Measurements from ENCODE around the gene FLNC.

FLNC gene

DNA sequence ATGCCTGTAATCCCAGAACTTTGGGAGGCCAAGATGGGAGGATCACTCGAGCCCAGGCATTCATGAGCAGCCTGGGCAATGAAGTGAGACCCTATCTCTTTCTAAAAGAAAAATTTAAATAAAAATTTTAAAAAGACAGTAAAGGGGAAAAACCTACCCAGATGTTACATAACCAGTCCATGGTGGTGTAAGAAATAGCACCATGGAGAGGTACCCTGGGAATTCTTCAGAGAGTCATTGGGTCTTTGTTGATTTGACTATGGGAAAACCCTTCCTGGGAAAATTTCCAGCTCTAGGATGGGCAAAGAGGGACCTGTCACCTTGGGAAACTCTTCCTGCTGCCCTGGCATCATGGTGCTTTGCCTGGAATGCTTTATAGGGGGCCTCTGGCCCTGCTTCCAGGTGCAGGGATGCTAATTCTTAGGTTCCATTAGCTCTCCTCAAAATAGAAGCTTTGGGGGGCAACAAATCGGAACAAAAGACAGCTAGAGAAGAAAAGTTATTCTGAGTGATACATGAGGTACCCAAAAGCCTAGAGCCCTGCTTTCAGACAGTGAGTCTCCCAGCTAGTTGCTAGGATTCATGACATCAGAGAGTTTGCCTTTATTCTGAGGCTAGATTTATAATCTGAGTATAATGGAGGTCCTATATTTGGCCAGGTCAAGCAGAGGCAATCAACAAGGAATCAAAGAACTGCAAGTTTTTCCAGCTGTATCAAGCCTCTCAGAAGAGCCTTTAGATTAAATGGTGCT, 28.4 kb upstream of the FLNC start:
- no peak for DNase-seq

DNA sequence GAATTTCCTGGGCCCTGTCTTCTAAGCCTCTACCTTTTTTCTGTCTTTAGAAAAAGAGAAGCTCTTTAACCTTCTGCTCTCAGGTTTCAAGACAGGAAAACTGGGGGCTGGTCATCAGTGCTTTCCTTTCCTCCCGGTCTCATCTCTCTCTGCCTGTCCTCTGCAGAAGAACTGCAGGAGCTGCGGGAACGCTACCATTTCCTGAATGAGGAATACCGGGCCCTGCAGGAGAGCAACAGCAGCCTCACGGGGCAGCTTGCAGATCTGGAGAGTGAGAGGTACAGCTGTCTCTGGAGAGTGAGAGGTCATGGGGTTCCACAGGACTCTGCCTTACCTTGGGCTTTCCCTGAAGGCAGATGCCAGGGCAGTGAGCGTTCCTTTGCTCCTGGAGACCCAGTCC, 25.7 kb upstream of the FLNC start:
- DNase-seq, result no peak

DNA sequence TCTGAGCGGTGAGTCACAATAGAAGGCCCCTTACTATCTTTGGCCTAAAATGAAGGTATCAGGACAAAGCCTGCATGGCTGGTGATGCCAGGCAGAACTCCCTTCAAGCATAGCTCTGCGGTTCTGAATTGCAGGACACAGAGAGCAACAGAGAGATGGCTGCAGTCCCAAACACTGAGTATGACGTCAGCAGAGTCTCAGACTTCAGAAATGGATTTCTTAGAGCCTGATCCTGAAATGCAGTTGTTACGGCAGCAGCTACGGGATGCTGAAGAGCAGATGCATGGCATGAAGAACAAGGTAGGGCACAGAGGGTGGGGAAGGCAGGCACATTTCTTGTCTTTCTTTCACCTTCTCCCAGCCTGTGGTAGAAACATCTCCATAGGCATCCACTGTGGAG, 25.0 kb upstream of the FLNC start:
- DNase-seq, result no peak

DNA sequence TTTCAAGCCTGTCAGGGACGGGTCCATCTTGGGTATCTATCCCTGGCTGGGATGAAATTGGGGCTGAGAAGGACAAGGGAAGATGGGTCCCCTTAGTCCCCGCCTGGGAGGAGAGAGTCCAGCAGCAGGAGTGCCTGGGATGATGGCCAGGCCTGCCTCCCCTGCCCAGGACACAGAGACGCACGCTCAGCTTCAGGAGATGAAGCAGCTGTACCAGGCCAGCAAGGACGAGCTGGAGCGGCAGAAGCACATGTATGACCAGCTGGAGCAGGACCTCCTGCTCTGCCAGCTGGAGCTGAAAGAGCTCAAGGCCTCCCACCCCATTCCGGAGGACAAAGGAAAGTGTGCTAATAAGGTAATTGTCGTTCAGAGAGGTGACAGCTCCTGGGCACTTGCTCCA, 23.0 kb upstream of the FLNC start:
- DNase-seq, result no peak

DNA sequence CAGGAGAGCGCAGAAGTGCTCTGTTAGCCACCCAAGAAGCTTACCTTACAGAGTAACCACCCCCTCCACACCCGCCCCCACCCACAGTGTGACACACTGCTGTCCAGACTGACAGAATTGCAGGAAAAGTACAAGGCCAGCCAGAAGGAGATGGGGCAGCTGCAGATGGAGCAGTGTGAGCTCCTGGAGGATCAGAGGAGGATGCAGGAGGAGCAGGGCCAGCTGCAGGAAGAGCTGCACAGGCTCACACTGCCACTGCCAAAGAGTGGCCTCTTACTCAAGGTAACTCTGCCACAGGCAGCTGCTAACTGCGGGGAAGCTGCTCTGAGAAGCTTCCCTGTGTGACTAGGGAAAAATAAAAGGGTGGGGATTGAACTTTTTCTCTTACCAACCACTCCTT, 20.8 kb upstream of the FLNC start:
- DNase-seq, result no peak

DNA sequence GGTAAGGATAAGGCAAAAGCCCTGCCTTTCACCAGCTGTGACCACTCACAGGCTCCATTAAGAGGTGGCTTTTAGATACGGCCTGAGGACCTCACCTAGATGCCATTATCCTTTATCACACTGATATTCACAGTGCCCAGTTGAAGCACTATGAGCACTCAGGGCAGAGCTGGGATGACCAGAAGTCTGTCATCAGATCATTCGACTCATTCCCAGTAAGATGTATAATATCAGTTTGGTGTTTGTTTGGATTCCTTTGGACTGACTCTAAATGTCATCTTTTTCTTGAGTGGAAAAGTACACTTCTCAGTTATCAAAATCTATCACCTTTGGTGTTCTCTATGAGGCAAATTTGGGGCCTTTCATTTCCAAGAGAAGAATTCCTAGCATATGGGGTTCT, 19.7 kb upstream of the FLNC start:
- no peak for DNase-seq

DNA sequence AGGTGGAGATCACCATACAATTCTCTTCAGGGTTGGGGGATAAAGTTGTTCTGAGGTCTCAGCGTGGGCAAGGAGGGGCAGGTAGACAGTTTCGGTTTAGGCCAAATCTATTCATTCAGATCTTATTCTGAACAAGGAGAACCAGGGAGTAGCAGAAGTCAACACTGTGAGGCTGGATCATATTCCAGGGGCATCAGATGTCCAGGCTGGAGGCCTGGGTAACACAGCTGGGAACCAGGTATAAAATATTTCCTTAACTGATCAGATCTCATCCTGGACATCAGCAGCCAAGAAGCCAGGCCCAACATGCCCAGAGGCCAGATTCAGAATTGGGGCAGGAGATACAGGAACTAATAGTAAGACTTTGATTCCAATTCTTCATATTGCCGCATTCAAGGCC, 19.2 kb upstream of the FLNC start:
- DNase-seq, result no peak

DNA sequence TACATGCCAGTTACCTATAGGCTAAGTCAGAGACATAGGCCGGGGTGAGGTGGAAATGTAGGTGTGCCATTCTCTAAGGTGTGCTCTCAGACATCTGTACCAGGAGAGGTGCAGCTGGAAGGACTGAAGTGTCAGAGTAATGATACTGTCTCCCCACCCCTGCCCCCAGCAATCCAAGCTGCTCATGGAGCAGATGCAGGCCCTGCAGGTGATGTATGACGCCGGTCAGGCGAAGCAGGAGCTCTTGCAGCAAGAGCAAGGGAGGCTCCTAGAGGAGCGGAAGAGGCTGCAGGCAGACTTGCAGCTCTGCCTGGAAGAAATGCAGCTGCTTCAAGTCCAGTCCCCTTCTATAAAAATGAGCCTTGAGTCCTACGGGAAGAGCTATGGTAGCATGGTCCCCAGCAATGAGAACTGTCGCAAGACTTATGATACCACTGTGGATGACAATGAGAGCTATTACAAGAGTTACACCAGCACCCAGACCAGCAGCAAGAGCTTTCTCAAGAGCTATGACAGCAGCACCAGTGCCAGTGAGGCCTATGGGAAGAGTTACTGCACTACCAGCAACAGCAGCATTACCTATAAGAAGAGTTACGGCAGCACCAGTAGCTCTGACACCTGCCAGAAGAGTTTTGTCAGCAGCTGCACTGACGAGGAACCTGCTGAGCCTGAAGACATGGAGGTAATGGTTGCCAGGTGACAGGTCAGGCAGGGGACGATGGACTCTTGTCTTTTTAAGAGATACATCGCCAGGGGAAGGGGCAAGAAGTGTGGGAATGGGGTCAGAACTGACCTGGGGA, 18.4 kb upstream of the FLNC start:
- DNase-seq, result no peak

DNA sequence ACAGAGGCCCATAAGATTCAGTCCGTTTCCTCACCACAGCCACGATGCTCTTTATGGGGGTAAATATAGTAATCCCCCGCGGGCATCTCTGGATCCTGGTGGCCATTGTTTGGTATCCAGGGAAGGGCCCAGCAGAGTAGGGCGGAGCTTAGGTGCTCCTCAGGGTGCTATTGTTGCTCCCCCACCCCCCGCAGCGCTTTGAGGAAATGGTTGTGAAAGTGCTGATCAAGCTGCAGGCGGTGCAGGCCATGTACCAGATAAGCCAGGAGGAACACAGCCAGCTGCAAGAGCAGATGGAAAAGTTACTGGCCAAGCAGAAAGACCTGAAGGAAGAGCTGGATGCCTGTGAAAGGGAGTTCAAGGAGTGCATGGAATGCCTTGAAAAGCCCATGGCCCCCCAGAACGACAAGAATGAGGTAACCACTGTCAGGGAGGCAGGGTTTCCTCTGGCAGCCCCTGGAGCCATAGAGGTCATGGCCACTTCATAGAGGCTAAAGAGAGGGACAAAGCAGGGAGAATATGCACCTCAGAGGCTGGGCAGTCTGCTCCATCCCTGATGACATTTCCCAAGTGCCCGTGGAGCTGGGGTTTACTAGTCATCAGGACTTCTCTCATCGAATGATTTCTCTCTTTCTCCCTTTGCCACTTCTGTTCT, 17.6 kb upstream of the FLNC start:
- DNase-seq, result no peak

DNA sequence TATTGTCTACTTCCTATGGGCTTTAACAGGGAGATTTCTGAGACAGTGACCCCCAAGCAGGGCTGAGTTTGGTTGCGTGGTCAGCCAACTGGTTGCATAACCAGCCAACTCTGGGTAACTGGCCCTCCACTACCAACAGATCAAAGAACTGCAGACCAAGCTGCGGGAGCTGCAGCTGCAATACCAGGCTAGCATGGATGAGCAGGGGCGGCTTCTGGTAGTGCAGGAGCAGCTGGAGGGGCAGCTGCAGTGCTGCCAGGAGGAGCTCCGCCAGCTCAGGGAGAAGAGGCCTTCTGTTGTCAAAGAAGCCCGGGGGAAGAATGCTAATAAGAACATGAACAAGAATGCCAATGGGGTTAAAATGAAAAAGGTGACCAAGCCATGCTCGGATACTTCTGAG, 15.7 kb upstream of the FLNC start:
- DNase-seq, result no peak

DNA sequence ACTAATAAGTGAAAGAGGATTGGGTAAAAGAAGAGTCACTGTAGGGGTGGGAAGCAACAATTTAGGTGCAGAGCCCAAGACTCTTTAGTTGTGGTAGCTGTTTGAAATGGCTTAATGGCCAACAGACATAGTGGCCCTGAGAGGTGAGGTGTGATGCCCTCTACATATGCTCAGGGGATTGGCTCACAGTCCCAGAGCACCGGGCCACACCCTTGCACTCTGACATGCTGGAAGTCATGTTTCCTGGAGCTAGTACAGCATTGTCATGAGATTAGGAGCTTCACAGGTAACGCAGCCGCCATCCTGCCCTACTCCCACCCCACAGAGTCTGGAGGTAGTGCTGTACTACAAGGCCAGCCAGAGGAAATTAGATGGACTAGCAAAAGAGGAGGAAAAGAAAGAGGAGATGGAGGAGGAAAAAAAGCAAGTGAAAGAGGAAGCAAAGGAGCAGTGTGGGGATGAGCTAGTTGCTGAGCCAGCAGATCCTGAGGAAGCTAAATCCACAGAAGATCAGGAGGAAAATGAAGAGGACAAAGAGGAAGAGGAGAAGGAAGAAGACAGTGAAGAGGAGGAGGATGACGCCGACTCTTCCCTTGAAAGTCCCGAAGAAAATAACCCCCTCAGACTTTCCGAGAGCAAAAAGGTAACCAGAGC, 14.8 kb upstream of the FLNC start:
- no peak for DNase-seq

DNA sequence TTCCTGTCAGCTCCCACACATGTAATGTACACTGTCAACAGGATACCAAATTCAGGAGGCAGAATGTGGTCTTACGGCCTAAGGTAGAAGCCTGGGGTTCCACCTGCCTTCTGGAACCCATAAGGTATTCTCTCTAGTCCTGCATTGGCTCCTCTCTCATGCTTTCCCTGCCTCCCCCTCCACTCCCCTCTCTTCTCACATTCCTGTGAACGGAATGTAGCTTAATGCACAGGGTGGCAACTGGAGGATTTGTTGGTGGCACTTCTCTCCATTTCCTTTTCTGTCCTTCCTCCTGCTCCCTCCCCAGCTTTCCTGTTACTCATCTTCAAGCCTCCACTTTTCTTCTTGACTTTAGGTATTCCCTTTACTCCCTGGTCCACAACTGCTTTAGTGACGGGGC, 11.5 kb upstream of the FLNC start:
- no peak for DNase-seq

DNA sequence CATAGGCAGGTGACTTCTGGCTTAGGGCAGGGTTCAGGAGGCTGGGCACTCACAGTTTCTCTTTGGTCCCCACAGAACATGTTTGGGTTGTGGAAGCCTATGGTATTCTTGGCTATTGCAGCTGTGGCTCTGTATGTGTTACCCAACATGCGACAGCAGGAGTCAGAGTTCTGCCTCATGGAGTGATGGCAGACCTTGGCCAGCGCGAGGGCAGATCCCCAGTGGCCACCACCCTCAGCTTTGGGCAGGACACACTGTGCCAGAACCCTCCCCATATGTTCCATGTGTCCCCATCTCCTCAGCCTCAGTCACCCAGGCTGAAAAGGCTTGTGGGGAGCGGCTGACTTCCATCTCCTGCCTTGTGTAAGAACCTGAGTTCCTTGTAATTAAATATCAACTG, 8.5 kb upstream of the FLNC start:
- no peak for DNase-seq

DNA sequence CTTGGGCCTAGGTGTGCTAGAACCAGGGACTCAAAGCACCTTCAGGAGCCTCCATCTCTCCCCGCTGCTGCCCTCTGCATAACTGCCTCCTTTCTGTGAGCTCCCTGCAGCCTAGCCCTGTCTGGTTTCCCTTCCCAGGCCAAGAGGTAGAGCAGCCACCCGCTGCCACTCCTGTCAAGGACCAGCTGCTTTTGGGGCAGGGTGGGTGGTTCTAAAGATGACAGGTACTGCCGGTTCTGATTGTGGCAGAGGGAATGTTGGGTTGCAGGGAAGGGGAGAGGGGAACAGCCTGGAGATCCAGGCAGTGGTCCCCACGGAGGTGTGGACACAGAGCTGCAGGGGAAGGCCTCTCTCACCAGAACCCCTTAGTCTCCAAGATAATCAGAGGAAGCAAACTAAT, 3.7 kb upstream of the FLNC start:
- DNase-seq, result no peak

DNA sequence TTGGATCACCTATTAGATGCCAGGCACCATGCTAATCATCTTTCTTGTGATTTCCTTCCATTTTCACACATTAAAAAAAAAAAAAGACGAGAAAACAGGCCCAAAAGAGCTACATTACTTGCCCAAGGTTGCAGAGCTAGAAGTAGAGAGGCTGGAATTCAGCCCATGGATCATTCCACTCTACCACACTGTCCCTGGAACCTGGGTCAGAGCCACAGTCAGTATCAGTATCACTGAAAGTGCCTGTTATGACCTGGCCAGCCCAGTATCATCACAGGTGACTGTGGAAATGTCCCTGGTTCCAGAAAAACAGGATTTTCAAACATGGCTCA, 3.3 kb upstream of the FLNC start:
- DNase-seq, result no peak

DNA sequence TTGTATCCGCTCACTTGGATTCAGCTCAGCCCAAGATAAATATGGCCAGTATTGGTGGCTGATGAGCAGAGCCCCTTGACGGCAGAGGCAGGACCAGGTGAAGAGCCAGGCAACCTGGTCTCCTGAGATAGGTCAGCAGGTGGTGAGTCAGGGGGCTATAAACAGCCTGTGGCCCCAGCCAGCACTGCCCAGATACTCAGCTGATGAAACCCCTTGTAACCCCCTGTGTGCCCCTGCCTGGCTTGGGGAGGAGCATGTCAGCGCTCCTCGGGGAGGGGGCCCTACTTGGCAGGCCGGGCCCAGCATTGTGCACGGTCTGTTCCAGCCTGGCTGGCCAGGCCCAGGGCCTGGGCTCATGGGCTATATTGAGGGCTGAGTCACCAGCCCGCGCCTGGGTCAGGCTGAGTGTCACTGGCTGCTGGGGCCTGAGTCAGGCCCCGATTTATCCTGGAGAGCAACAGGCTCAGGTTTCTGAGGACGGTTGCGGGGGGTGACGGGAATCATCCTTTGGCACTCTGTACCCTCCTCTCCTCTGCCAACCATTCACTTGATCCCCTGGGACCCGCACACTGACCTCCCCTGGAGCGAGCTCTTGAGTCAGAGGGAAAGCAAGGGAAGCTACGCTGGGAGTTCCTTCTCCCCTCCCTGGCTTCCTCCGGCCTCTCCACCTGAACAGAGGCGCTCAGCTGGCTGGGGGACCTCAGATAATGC, 2.8 kb upstream of the FLNC start:
- DNase-seq, result no peak

DNA sequence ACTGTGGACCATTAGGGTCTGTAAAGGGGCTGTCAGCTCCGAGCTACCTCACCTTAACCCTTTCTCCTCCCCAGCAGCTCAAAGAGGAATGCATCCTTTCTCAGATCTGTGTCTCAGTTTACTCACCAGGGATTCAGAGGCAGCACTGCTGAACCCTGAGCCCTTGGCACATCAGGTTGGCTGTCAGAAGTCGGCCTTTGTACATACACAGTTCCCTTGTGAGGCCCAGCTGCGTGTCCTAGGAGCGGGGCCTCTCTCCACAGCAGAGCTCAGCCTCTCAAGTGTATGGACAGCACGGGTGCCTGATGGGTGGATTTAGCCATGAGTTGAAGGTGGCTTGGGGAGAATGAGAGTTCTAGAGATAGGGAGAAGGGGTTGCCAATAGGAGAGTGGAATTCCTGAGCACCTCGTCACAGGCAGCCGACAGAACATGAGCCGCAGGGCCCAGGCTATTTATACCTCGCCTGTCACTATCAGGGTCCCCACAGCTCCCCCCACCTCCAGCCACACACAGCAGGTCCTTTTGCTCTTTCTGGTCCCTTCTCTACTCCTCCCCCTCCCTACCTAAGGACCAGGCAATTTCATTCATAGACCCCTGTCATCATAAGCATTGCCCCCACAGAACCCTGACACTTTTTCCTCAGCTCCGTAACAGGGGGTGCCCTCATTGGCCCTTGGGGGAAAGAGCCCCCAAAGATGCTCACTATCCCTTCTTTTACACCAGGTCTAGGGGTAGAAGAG, 2.1 kb upstream of the FLNC start:
- DNase-seq, result no peak

DNA sequence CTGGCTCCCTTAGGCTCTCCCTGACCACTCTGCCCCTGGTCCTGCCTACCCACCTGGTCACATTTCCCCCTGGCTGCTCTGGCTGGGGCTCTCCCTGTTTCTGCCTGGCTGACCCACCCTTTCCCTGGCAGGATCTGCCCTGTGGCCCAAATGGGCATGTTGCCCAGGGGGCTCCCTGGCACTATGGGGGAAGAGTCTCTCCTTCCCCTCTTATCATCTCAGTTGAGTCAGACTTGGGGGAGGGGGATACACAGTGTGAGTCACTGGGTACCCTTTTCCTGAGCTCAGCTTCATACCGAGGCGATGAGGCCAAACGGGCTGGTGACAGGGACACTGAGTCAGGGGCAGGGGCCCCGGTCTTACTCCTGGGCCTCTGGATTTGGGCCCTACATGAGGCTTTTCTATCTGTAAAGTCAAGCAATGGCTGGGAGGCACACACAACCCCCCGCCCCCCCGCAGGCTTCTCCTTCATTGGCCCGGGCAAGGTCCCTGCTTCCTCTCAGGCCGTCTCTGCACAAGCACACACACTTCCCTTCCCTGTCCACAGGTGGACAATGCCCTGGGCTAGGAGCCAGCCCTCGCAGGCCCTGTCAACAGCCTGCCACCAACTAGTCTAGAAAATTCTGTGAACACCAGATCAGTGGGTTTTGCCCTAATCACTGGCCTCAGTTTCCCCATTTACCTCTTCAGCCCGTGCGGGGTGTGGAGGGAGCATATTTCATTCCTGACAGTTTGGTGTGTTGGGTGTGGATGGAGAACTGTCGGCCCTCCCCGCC, 627 bp upstream of the FLNC start:
- DNase-seq, result peak; percentile 77

DNA sequence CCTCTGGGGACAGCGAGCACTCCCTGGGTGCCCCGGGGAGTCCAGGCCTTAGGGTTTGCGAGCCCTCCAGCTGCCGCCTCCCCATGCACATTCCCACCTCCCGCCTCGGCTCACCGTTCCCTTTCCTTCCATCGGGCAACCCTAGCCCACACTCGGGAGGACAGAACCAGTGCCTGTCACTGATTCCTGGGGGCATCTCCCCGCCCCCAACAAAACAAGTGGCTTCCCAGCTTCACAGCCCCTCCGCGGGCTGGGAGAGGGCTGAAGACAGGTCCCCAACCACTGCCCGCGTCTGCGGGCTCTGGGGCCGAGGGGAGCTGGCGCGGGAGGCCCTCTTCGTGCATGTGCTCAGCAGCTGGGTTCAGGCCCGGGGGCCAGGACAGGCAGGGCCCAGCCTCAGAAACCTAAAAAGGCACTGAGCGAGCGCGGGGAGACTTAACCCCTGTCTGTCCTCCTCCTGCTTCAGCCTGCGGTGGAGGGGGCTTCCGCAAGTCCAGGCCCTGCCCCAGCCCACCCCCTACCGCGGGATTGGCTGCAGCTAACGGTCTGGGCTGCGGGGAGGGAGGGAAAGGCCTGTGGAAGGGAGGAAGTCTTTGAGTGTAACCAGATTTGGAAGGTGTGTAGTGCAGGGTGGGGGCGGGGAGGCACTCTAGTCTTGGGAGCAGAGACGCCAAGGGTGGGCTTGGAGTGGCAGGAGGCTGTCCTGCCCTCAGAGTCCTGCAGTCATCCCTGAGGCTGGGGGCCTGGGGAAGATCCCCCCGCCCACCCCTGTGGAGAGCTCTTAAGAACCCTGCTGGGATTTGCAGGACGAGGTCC, 1.2 kb downstream of the FLNC start:
- DNase-seq, result no peak

DNA sequence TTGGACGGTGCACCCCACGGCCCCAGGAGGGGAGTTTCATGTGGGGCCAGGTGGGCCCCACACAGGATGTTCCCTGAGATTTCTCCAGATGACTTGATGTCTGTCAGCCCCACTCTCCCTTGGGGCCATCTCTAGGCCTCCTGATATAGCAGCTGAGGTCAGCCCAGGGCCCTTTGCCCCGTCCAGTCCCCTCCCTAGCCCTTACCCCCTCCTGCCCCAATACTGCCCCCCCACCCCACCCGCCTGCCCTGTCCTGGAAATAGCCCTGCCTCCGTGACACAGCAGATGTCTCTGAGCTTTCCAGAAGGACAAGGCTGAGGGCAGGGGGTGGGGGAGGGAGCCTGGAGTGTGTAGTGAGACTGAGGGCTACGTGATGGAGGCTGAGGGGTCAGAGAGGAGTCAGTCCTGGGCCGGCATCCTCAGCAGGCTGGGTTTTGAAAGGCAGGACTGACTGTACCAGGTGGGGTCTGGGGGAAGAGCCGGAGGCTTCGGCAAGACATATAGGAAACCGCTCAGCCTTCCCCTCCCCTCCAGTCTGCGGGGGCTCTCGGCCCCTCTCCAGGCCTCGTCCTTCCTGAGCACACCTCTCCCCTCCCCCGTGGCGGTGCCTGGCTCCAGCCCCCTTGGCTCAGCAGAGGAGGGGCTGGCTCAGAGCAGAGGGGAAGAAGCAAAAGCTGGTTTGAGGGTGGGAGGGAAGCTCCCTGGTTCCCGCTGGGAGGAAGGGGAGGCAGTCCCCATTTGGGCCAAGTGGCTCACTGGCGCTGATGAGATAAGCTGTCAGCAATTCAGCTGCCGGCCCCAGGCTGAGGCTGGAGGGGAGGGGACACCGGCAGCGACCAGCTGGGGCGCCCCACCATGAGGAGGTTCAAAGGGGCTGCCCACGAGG, 2.0 kb downstream of the FLNC start:
- DNase-seq, result no peak

Data from 8988T (cell line).